Neural cell (in vitro differentiated cells): ENCODE results near the gene TPRG1.
A peak's percentile ranks its signal among the peaks of the same experiment; 100 is the strongest.

ENCODE experiments used
- CTCF ChIP-seq: fragments of 450-650 bp; IDR thresholded peaks from 2 replicates; pipeline ENCODE4 v1.5.1; 2014; ENCODE audit warnings: antibody characterized with exemption, mild to moderate bottlenecking, moderate library complexity; ENCODE audit not compliant: poor library complexity, severe bottlenecking
- EP300 ChIP-seq: fragments of 450-650 bp; conservative IDR thresholded peaks from 2 replicates; pipeline ENCODE4 v1.6.1; 2014; ENCODE audit warnings: antibody characterized with exemption, mild to moderate bottlenecking, moderate library complexity; ENCODE audit not compliant: poor library complexity, severe bottlenecking
- EZH2 ChIP-seq: fragments of 200-600, 300-800 bp; shearing (Covaris generic), sonication (generic); IDR thresholded peaks from 2 replicates; pipeline ENCODE4 v1.6.1; 2014; ENCODE audit warnings: antibody characterized with exemption, low read length, borderline replicate concordance, mild to moderate bottlenecking; ENCODE audit not compliant: insufficient read depth, poor library complexity, severe bottlenecking
- POLR2AphosphoS5 ChIP-seq: IDR thresholded peaks from 2 replicates; pipeline ENCODE4 v1.6.1; 2012
- TAF1 ChIP-seq: IDR thresholded peaks from 2 replicates; pipeline ENCODE4 v1.6.1; 2012; ENCODE audit warnings: low read depth
- TF ChIP-seq, protein P1 (sequence below): IDR thresholded peaks from 2 replicates; pipeline ENCODE4 v1.6.1; 2012; ENCODE audit warnings: borderline replicate concordance

GRCh38 chr3:189148081-189148507, 23.7 kb upstream of the TPRG1 start:
- TF ChIP-seq CTCF (peak; percentile 89), EZH2 (no peak), TAF1 (no peak), EP300 (no peak), POLR2AphosphoS5 (no peak)
- TF ChIP-seq, protein P1, sequence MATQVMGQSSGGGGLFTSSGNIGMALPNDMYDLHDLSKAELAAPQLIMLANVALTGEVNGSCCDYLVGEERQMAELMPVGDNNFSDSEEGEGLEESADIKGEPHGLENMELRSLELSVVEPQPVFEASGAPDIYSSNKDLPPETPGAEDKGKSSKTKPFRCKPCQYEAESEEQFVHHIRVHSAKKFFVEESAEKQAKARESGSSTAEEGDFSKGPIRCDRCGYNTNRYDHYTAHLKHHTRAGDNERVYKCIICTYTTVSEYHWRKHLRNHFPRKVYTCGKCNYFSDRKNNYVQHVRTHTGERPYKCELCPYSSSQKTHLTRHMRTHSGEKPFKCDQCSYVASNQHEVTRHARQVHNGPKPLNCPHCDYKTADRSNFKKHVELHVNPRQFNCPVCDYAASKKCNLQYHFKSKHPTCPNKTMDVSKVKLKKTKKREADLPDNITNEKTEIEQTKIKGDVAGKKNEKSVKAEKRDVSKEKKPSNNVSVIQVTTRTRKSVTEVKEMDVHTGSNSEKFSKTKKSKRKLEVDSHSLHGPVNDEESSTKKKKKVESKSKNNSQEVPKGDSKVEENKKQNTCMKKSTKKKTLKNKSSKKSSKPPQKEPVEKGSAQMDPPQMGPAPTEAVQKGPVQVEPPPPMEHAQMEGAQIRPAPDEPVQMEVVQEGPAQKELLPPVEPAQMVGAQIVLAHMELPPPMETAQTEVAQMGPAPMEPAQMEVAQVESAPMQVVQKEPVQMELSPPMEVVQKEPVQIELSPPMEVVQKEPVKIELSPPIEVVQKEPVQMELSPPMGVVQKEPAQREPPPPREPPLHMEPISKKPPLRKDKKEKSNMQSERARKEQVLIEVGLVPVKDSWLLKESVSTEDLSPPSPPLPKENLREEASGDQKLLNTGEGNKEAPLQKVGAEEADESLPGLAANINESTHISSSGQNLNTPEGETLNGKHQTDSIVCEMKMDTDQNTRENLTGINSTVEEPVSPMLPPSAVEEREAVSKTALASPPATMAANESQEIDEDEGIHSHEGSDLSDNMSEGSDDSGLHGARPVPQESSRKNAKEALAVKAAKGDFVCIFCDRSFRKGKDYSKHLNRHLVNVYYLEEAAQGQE, result no peak
